Gastroesophageal sphincter (tissue), 3 donors: Measurements from ENCODE around the gene TOB1.

Experiments used
- EP300 ChIP-seq: sonication (generic); formaldehyde crosslinking; IDR thresholded peaks from one replicate; pipeline ENCODE4 v1.6.1; 2017; ENCODE audit warnings: antibody characterized with exemption, mild to moderate bottlenecking
- POLR2A ChIP-seq, 2 donors: fragments of 450-650 bp; IDR thresholded peaks; one replicate each; pipeline ENCODE4 v1.6.1; 2017; ENCODE audit warnings: antibody characterized with exemption in 2 of 2, mild to moderate bottlenecking in 2 of 2, moderate library complexity in 1 of 2
- TF ChIP-seq, protein P1 (sequence below), 4 experiments: fragments of 200-600 bp in 2 of 4; fragments of 450-650 bp in 2 of 4; sonication (generic) in 1 of 4; IDR thresholded peaks; one replicate each; pipeline ENCODE4 v1.5.1; 2017 to 2019; ENCODE audit warnings: antibody characterized with exemption in 4 of 4, mild to moderate bottlenecking in 2 of 4, moderate library complexity in 2 of 4

DNA sequence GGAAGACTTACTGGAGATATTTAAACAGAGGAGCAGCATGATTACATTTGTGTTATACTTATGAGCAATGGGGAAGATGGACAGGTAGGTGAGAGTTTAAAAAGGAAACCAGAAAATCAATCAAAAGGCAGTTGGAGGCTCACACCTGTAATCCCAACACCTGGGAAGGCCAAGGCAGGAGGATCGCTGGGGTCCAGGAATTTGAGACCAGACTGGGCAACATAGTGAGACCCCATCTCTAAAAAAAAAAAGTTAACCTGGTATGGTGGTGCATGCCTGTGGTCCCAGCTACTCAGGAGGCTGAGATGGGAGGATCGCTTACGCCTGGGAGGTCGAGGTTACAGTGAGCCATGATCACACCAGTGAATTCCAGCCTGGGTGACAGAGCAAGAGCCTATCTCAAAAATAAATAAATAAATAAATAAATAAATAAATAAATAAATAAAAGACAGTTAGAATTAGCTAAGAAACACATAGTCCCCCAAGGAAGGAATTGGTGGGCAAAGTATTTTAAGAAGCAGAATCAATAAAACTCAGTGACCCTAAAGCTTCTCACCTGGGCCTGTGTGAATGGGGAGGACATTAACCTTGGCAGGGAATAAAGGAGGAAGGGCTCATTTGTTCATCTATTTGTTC is 32.3 kb upstream of the TOB1 start:
- TF ChIP-seq, protein P1, sequence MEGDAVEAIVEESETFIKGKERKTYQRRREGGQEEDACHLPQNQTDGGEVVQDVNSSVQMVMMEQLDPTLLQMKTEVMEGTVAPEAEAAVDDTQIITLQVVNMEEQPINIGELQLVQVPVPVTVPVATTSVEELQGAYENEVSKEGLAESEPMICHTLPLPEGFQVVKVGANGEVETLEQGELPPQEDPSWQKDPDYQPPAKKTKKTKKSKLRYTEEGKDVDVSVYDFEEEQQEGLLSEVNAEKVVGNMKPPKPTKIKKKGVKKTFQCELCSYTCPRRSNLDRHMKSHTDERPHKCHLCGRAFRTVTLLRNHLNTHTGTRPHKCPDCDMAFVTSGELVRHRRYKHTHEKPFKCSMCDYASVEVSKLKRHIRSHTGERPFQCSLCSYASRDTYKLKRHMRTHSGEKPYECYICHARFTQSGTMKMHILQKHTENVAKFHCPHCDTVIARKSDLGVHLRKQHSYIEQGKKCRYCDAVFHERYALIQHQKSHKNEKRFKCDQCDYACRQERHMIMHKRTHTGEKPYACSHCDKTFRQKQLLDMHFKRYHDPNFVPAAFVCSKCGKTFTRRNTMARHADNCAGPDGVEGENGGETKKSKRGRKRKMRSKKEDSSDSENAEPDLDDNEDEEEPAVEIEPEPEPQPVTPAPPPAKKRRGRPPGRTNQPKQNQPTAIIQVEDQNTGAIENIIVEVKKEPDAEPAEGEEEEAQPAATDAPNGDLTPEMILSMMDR (IDR thresholded peaks at IDR 0.05): no peak
- TF ChIP-seq EP300 (no peak), POLR2A (IDR thresholded peaks at IDR 0.05) (no peak)
